AG04450 (cell line): ENCODE results near the gene MEGF9. TPM values are rescaled to one million over a fixed set of nuclear protein-coding genes. Genes with fewer than 3 reads are reported as not detected.

ENCODE experiments used
- CTCF ChIA-PET: fragments of 300-600, 350-600 bp; formaldehyde crosslinking; extraction: SDS; loops from one replicate; lab custom pipeline; 2022; ENCODE audit warnings: antibody characterized with exemption, inconsistent platforms; lab: Charles Lee
- POLR2A ChIA-PET: fragments of 350-600 bp; formaldehyde crosslinking; extraction: SDS; loops from one replicate; lab custom pipeline; 2021; ENCODE audit warnings: antibody characterized with exemption, inconsistent platforms; lab: Yijun Ruan, JAX
- DNase-seq: peaks from one replicate; pipeline ENCODE4 v3.0.0-alpha.2; 2011; ENCODE audit warnings: low read depth, low spot score
- H3K27ac ChIP-seq: one replicate; pipeline ENCODE4 v1.5.1; 2012; ENCODE audit warnings: low read depth, low read length, control low read depth
- H3K27me3 ChIP-seq: one replicate; pipeline ENCODE4 v1.6.0; 2012; ENCODE audit warnings: low read length; ENCODE audit not compliant: control insufficient read depth, insufficient read depth
- H3K4me3 ChIP-seq: 2 replicates; pipeline ENCODE4 v1.5.1; 2011; ENCODE audit warnings: mild to moderate bottlenecking, low read depth, low read length, control low read depth
- H3K9me3 ChIP-seq: 2 replicates; pipeline ENCODE4 v1.5.1; 2012; ENCODE audit warnings: low read length; ENCODE audit not compliant: control insufficient read depth, insufficient read depth
- CTCF ChIP-seq: IDR thresholded peaks from 2 replicates; pipeline ENCODE4 v1.5.1; 2011; ENCODE audit warnings: low read depth, low read length, control low read depth, inconsistent platforms
- polyA plus RNA-seq: library from polyadenylated mRNA; depleted of rRNA; stranded (reverse); fragments of >200 nt; gene quantifications from 2 replicates; pipeline ENCODE4 v1.2.3, GENCODE V29; 2011

MEGF9 gene
- polyA plus RNA-seq, 1 experiment = 12.9 TPM

- peak overlapping the region; percentile 42 for H3K27ac ChIP-seq
- no peak overlapping the region for H3K4me3 ChIP-seq
- POLR2A ChIA-PET = interaction anchor here (1.0 to 2.6 kb wide), 5 partner anchors 10 to 718 kb away, joined by 3 to 31 read pairs (median 4); partner anchors contain the start of genes FBXW2 and MEGF9
- H3K27me3 ChIP-seq = no peaks in the 10 kb centered on the region
- DNase-seq = no peak
- no peaks in the 10 kb centered on the region for H3K9me3 ChIP-seq
- CTCF ChIA-PET = interaction anchor here (1.2 to 3.6 kb wide), 3 partner anchors 26 to 330 kb away, joined by 5 to 18 read pairs (median 17); no protein-coding TSS in a partner anchor
- TF ChIP-seq CTCF = peak; percentile 32; the same call in 1 of the 2 replicates
These were observed 15.5 kb upstream of the MEGF9 start for GRCh38 chr9:120729791-120730241.

- CTCF ChIA-PET = no interaction called here
- Histone ChIP-seq H3K27me3 (no peaks in the 10 kb centered on the region), H3K27ac (no peak overlapping the region), H3K9me3 (no peaks in the 10 kb centered on the region), H3K4me3 (no peak overlapping the region)
- DNase-seq = no peak
- TF ChIP-seq CTCF = no peak
- POLR2A ChIA-PET = no interaction called here
These were observed 12.2 kb upstream of the MEGF9 start for GRCh38 chr9:120726484-120726883.

GRCh38 chr9:120725907-120726306 is 11.6 kb upstream of the MEGF9 start:
- no peak for DNase-seq
- Histone ChIP-seq H3K9me3 (no peaks in the 10 kb centered on the region), H3K4me3 (no peak overlapping the region), H3K27me3 (no peaks in the 10 kb centered on the region), H3K27ac (no peak overlapping the region)
- ChIA-PET CTCF (no interaction called here), POLR2A (no interaction called here)
- no peak for TF ChIP-seq CTCF

- ChIA-PET CTCF (no interaction called here), POLR2A (interaction anchor here (0.9 kb wide), 1 partner anchor 9 kb away, joined by 8 read pairs; no protein-coding TSS in a partner anchor)
- no peak overlapping the region for H3K27ac ChIP-seq
These were observed 10.6 kb upstream of the MEGF9 start for GRCh38 chr9:120724757-120725400.

More at GRCh38 chr9:120724757-120725400, 10.6 kb upstream of the MEGF9 start:
- H3K4me3 ChIP-seq = no peak overlapping the region
- H3K27me3 ChIP-seq = no peaks in the 10 kb centered on the region
- H3K9me3 ChIP-seq = no peaks in the 10 kb centered on the region
- no peak for DNase-seq
- no peak for TF ChIP-seq CTCF
